Upper lobe of left lung (tissue), 6 donors: ENCODE measurements around the gene GFER. TPM values are rescaled to one million over a fixed set of nuclear protein-coding genes. Genes with fewer than 3 reads are reported as not detected.
A peak's percentile ranks its signal among the peaks of the same experiment; 100 is the strongest.

Experiments used
- ATAC-seq, 2 donors: fragments of 200-7000 bp; cut with Tn5 transposase; one replicate each; pipeline ENCODE4 v1.9.1; 2022; ENCODE audit warnings: mild to moderate bottlenecking in 2 of 2, moderate library complexity in 2 of 2; ENCODE audit not compliant: low FRiP score in 2 of 2
- DNase-seq, 2 donors: peaks; one replicate each; pipeline ENCODE4 v3.0.0-alpha.2; 2019 to 2020
- H3K27ac ChIP-seq, 4 donors: fragments of 200-600 bp; sonication (generic); one replicate each; pipeline ENCODE4 v1.5.1; 2016 to 2019
- H3K27me3 ChIP-seq, 4 donors: fragments of 200-600 bp; sonication (generic); one replicate each; pipeline ENCODE4 v1.5.1; 2017 to 2019
- H3K36me3 ChIP-seq, 4 donors: fragments of 200-600 bp; sonication (generic); one replicate each; pipeline ENCODE4 v1.5.1; 2016 to 2019
- H3K4me1 ChIP-seq, 4 donors: fragments of 200-600 bp; sonication (generic); one replicate each; pipeline ENCODE4 v1.5.1; 2018 to 2019
- H3K4me3 ChIP-seq, 4 donors: fragments of 200-600 bp; sonication (generic); one replicate each; pipeline ENCODE4 v1.5.1; 2017 to 2019; ENCODE audit warnings: mild to moderate bottlenecking in 2 of 4, moderate library complexity in 1 of 4
- H3K9me3 ChIP-seq, 4 donors: fragments of 200-600 bp; sonication (generic); one replicate each; pipeline ENCODE4 v1.5.1; 2018 to 2019
- EP300 ChIP-seq, 4 donors: sonication (generic); formaldehyde crosslinking; IDR thresholded peaks; one replicate each; pipeline ENCODE4 v1.5.1; 2017; ENCODE audit warnings: antibody characterized with exemption in 4 of 4, control low read depth in 2 of 4
- POLR2A ChIP-seq, 4 donors: fragments of 450-650 bp; IDR thresholded peaks; one replicate each; pipeline ENCODE4 v1.5.1; 2016 to 2017; ENCODE audit warnings: antibody characterized with exemption in 4 of 4, mild to moderate bottlenecking in 2 of 4
- POLR2AphosphoS5 ChIP-seq, 2 donors: sonication (generic); formaldehyde crosslinking; IDR thresholded peaks; one replicate each; pipeline ENCODE4 v1.5.1; 2017; ENCODE audit warnings: antibody characterized with exemption in 2 of 2
- WGBS, 2 donors: methylation state at CpG; one replicate each; pipeline ENCODE4 v1.1.5; 2017 to 2018; 5-methylcytosine and 5-hydroxymethylcytosine counted together
- total RNA-seq, 6 donors: library from RNA; depleted of rRNA in 4 of 6; stranded (reverse); fragments of >200 nt in 4 of 6; gene quantifications; one replicate each; pipeline versions ENCODE4 v1.1.0 to v1.2.1, GENCODE V29; 2016 to 2021
- TF ChIP-seq, protein P1 (sequence below), 6 experiments: fragments of 450-650 bp in 4 of 6; fragments of 200-600 bp in 2 of 6; sonication (generic) in 2 of 6; IDR thresholded peaks; one replicate each; pipeline ENCODE4 v1.5.1; 2016 to 2019; ENCODE audit warnings: antibody characterized with exemption in 6 of 6
- donor health status: DM: no; HTN: no; CAD: no; lungs with moderate emphysema.
- donor health status: DM: no; HTN: yes; CAD: no; lungs with severe emphysema.

The GFER gene
- total RNA-seq, 6 donors from 2014 or later: 5.2 to 40.3 (median 24.7) TPM

GRCh38 chr16:2001035-2001434 lies 17.0 kb downstream of the GFER start:
- H3K4me3 ChIP-seq: no peak overlapping the region
- H3K27ac ChIP-seq: no peak overlapping the region
- ATAC-seq (no peak), DNase-seq (peak in 1 of 2 donors; percentile 75)
- H3K36me3 ChIP-seq: peaks cover 30 to 70% (median 59%) of the 10 kb centered on the region in 4 donors
- H3K9me3 ChIP-seq: no peaks in the 10 kb centered on the region
- H3K27me3 ChIP-seq: no peaks in the 10 kb centered on the region
- peaks cover 22 to 28% (median 26%) of the 10 kb centered on the region in 4 donors for H3K4me1 ChIP-seq
- WGBS, 2 donors: 97 to 98% methylated on average over 11 to 19 of the region's 19 CpGs
- TF ChIP-seq, protein P1, sequence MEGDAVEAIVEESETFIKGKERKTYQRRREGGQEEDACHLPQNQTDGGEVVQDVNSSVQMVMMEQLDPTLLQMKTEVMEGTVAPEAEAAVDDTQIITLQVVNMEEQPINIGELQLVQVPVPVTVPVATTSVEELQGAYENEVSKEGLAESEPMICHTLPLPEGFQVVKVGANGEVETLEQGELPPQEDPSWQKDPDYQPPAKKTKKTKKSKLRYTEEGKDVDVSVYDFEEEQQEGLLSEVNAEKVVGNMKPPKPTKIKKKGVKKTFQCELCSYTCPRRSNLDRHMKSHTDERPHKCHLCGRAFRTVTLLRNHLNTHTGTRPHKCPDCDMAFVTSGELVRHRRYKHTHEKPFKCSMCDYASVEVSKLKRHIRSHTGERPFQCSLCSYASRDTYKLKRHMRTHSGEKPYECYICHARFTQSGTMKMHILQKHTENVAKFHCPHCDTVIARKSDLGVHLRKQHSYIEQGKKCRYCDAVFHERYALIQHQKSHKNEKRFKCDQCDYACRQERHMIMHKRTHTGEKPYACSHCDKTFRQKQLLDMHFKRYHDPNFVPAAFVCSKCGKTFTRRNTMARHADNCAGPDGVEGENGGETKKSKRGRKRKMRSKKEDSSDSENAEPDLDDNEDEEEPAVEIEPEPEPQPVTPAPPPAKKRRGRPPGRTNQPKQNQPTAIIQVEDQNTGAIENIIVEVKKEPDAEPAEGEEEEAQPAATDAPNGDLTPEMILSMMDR (IDR thresholded peaks at IDR 0.05): no peak
- TF ChIP-seq POLR2AphosphoS5 (IDR thresholded peaks at IDR 0.05): no peak
- no peak for TF ChIP-seq EP300 (IDR thresholded peaks at IDR 0.05)
- no peak for TF ChIP-seq POLR2A (IDR thresholded peaks at IDR 0.05)

DNA sequence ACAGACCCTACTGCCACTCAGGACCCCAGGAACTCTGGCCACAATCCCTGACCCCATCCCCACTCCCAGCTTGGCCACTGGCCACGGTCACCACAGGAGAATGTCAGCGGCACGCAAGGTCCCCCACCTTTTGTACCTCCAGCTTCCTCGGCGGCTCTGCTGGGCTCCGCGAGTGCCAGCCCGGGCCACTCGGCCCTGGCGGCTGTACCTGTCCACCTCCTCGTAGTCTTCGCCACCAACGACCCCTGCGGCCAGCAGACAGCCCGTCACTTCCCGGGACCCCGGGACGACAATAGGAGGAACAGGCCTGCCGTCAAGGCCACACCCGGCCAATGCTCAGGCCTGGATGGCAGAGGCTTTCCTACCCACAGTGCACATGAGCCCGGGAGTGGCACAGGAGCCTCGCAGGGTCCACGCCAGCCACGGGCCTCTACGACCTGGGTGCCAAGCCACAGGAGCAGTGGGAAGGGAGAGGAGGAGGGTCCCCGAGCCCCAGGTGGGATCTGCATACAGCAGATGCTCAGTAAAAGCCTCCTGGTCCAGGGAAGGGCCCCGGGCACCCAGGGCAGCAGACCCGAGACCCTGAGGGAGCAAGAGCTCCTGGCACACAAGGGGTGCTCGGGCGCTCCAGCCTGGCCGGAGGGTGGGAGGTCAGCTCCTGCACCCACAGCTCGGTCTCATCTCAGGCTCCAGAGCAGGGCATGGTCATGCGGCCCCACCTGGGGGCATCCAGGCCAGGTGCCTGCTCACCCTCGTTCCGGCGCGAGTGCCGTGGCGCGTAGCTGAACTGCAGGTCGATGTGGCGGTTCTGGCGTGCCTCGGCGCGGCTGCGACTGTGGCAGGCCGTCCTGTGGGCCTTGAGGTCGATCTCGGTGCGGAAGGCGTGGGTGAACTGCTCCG lies 17.7 kb downstream of the GFER start:
- no peak overlapping the region for H3K4me3 ChIP-seq
- DNase-seq: peak in 1 of 2 donors; percentile 83
- 96 to 97% methylated on average over 30 to 52 of the region's 53 CpGs for WGBS, 2 donors
- H3K4me1 ChIP-seq: peaks cover 24 to 34% (median 30%) of the 10 kb centered on the region in 4 donors
- H3K9me3 ChIP-seq: no peaks in the 10 kb centered on the region
- no peak for ATAC-seq
- H3K27ac ChIP-seq: no peak overlapping the region
- H3K36me3 ChIP-seq: peaks cover 30 to 69% (median 58%) of the 10 kb centered on the region in 4 donors
- TF ChIP-seq, protein P1 (IDR thresholded peaks at IDR 0.05): no peak
- TF ChIP-seq POLR2A (IDR thresholded peaks at IDR 0.05) (no peak), EP300 (IDR thresholded peaks at IDR 0.05) (no peak), POLR2AphosphoS5 (IDR thresholded peaks at IDR 0.05) (no peak)
- no peaks in the 10 kb centered on the region for H3K27me3 ChIP-seq

DNA sequence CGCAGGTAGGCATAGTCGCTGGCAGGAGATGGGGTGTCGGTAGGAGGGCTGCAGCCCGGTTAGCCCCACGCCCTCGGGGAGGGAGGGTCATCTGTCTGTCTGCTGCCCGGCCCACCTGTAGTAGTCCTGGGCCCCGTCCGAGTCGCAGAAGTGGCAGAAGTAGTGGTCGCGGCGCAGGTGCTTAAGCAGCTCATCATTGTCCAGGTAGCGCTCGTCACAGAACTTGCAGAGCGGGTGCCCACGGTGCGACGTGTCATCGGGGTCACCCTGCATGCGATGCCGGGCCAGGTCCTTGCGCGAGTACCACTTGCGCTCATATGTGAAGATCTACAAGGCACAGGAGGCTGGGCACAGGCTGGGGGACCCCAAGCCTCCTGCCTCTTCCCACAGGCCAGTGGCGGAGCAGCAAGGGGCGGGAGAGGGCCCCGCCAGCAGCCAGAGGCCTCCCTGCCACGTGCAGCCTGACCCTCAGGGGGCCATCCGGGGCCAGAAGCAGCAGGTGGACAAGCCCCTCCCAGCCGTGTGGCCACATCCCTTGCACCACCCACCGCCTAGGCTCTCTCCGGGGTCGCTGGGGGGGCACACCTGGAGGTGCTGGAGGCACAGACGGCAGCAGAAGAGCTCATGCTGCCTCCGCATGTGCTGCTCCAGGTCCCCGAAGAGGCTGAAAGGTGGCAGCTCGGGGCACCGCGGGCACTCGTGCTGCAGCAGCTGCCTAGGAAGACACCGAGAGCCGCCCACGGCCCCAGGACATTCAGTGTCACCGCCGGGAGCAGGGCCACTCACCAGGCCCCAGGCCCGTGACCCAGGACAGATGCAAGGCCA lies 18.6 kb downstream of the GFER start:
- no peak for TF ChIP-seq POLR2A (IDR thresholded peaks at IDR 0.05)
- TF ChIP-seq, protein P1 (IDR thresholded peaks at IDR 0.05): no peak
- no peak for TF ChIP-seq EP300 (IDR thresholded peaks at IDR 0.05)
- no peak for TF ChIP-seq POLR2AphosphoS5 (IDR thresholded peaks at IDR 0.05)
- peaks cover 30 to 60% (median 55%) of the 10 kb centered on the region in 4 donors for H3K36me3 ChIP-seq
- H3K4me3 ChIP-seq: no peak overlapping the region
- H3K4me1 ChIP-seq: peaks cover 33 to 44% (median 38%) of the 10 kb centered on the region in 4 donors
- H3K27me3 ChIP-seq: no peaks in the 10 kb centered on the region
- DNase-seq (peak in 1 of 2 donors; percentile 79), ATAC-seq (no peak)
- no peaks in the 10 kb centered on the region for H3K9me3 ChIP-seq
- whole genome bisulfite sequencing, 2 donors: 91 to 93% methylated on average over 26 to 45 of the region's 47 CpGs
- no peak overlapping the region for H3K27ac ChIP-seq

DNA sequence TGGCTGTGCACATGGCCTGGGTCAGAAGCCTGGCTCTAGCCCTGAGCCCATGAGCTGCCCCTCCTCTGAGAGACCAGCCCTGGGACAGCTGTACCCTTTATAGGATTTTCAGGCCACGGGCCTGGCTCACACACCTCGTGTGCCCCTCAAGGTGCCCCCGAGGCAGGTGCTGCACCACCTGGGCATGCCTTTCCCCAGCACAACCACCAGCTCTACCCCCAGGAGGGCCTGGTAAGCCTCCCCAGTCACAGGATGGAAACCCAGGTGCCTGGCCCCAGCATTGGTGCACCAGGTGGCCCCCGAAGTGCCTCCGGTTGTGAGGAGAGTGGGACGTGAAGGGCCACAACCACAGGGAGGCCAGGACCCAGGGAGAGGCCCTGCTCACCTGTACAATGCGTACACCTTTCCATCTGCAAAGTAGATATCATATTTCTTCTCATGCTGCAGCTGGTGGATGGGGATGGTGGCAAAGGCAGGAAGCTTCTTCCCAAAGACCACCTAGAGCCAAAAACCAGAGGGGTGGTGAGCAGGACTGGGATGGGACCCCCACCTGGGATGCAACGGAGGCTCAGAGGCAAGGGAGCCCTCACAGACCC lies 19.3 kb downstream of the GFER start:
- no peak overlapping the region for H3K27ac ChIP-seq
- peaks cover 26 to 52% (median 48%) of the 10 kb centered on the region in 4 donors for H3K36me3 ChIP-seq
- no peaks in the 10 kb centered on the region for H3K27me3 ChIP-seq
- WGBS, 2 donors: 80 to 94% methylated on average over 2 to 8 of the region's 8 CpGs
- ATAC-seq: no peak
- TF ChIP-seq EP300 (IDR thresholded peaks at IDR 0.05) (no peak), POLR2AphosphoS5 (IDR thresholded peaks at IDR 0.05) (no peak), POLR2A (IDR thresholded peaks at IDR 0.05) (no peak)
- TF ChIP-seq, protein P1 (IDR thresholded peaks at IDR 0.05): no peak
- no peaks in the 10 kb centered on the region for H3K9me3 ChIP-seq
- no peak for DNase-seq
- H3K4me3 ChIP-seq: no peak overlapping the region
- peaks cover 40 to 51% (median 46%) of the 10 kb centered on the region in 4 donors for H3K4me1 ChIP-seq
